DMS79 treated with DMSO at 0.1 percent for 48 hours (cell line): ENCODE results near the gene FAM177A1.

Experiments
- DNase-seq: peaks from one replicate; lab custom pipeline; 2025; lab: John Stamatoyannopoulos, UW

Gene FAM177A1

GRCh38 chr14:35123388-35123703, 77.3 kb downstream of the FAM177A1 start:
- no peak for DNase-seq

- DNase-seq, result no peak
Measured at GRCh38 chr14:35124127-35124526, 78.1 kb downstream of the FAM177A1 start.
